Body of pancreas (tissue), 4 donors: Measurements from ENCODE around the gene HSP90AB1. TPM values are rescaled to one million over a fixed set of nuclear protein-coding genes. Genes with fewer than 3 reads are reported as not detected.
A peak's percentile ranks its signal among the peaks of the same experiment; 100 is the strongest.

Experiments used
- ATAC-seq: fragments of 150-250 bp; one replicate; pipeline ENCODE4 v1.9.1; 2016
- DNase-seq, 4 donors: peaks; one replicate each; pipeline ENCODE4 v3.0.0-alpha.2; 2019
- H3K27ac ChIP-seq, 4 donors: fragments of 200-600 bp; sonication (generic); 1 replicate in 3 of 4; 2 replicates in 1 of 4; pipeline versions ENCODE4 v1.5.1 to v1.6.1; 2016 to 2019; ENCODE audit warnings: mild to moderate bottlenecking in 1 of 4, mixed read lengths in 1 of 4, moderate library complexity in 1 of 4
- H3K27me3 ChIP-seq, 2 donors: fragments of 200-600 bp; sonication (generic); one replicate each; pipeline ENCODE4 v1.6.0; 2016; ENCODE audit warnings: mild to moderate bottlenecking in 1 of 2
- H3K36me3 ChIP-seq, 2 donors: fragments of 200-600 bp; sonication (generic); replicated peaks in 1 of 2; 2 replicates each; pipeline ENCODE4 v1.5.1; 2016; ENCODE audit warnings: low read depth in 2 of 2; ENCODE audit not compliant: insufficient read depth in 1 of 2
- H3K4me1 ChIP-seq: fragments of 200-600 bp; sonication (generic); one replicate; pipeline ENCODE4 v1.6.0; 2016
- H3K4me3 ChIP-seq, 2 donors: fragments of 200-600 bp; sonication (generic); 1 replicate in 1 of 2; 2 replicates in 1 of 2; pipeline ENCODE4 v1.5.1; 2016 to 2019
- H3K9me3 ChIP-seq, 3 donors: fragments of 200-600 bp; sonication (generic); 1 replicate in 2 of 3; 2 replicates in 1 of 3; pipeline ENCODE4 v1.5.1; 2016
- CTCF ChIP-seq, 7 experiments: fragments of 450-650 bp in 4 of 7; fragments of 200-600 bp in 3 of 7; sonication (generic) in 3 of 7; IDR thresholded peaks; one replicate each; pipeline ENCODE4 v1.5.1; 2016 to 2019; ENCODE audit warnings: antibody characterized with exemption in 7 of 7
- POLR2A ChIP-seq, 3 donors: fragments of 450-650 bp; IDR thresholded peaks; one replicate each; pipeline ENCODE4 v1.6.1; 2016; ENCODE audit warnings: antibody characterized with exemption in 3 of 3, mild to moderate bottlenecking in 2 of 3
- WGBS, 2 donors: methylation state at CpG; one replicate each; pipeline ENCODE4 v1.1.5; 2017; 5-methylcytosine and 5-hydroxymethylcytosine counted together
- intact Hi-C: fragments of 100-400 bp; cut with DNase I; formaldehyde crosslinking; loops from one replicate; pipeline ENCODE4 v1.15.1; 2023
- total RNA-seq, 2 donors: library from RNA; depleted of rRNA; stranded (reverse); fragments of >200 nt; gene quantifications; one replicate each; pipeline ENCODE4 v1.1.0, GENCODE V29; 2016

HSP90AB1 gene
- total RNA-seq, 2 donors from 2014 or later: 269 to 441 TPM

- intact Hi-C loops: no loop called here
- DNase-seq: peak in 3 of 4 donors; percentile 47 to 72 (median 61)
- WGBS, 2 donors: 38 to 44% methylated on average over 9 of the region's 9 CpGs
- ATAC-seq: peak; percentile 57
- TF ChIP-seq POLR2A (IDR thresholded peaks at IDR 0.05): peak in 2 of 3 donors; percentile 87 to 90
- TF ChIP-seq CTCF (IDR thresholded peaks at IDR 0.05): no peak
- Histone ChIP-seq H3K4me1 (peaks cover 34% of the 10 kb centered on the region), H3K36me3 (no peaks in the 10 kb centered on the region), H3K27ac (peak overlapping the region in 3 of 4 donors; percentile 83 to 90 (median 87)), H3K4me3 (no peak overlapping the region), H3K9me3 (no peaks in the 10 kb centered on the region), H3K27me3 (no peaks in the 10 kb centered on the region)
Measured at GRCh38 chr6:44263354-44264100, 16.6 kb downstream of the HSP90AB1 start.

GRCh38 chr6:44264154-44265006, 17.5 kb downstream of the HSP90AB1 start:
- peak; percentile 7 for ATAC-seq
- no peaks in the 10 kb centered on the region for H3K36me3 ChIP-seq
- H3K4me1 ChIP-seq: peaks cover 34% of the 10 kb centered on the region
- intact Hi-C loops: no loop called here
- H3K4me3 ChIP-seq: peak overlapping the region; percentile 28 to 79
- DNase-seq: peak in 1 of 4 donors; percentile 53
- peak overlapping the region; percentile 42 to 90 (median 85) for H3K27ac ChIP-seq
- TF ChIP-seq POLR2A (IDR thresholded peaks at IDR 0.05) (no peak), CTCF (IDR thresholded peaks at IDR 0.05) (no peak)
- no peaks in the 10 kb centered on the region for H3K9me3 ChIP-seq
- WGBS, 2 donors: 6 to 16% methylated on average over 7 to 13 of the region's 13 CpGs
- H3K27me3 ChIP-seq: no peaks in the 10 kb centered on the region

GRCh38 chr6:44265007-44265721, 18.3 kb downstream of the HSP90AB1 start, which contains the start of gene NFKBIE:
TSS of gene NFKBIE (minus strand) at chr6:44265551. CDS start at chr6:44265346, 205 bp downstream.
- TF ChIP-seq POLR2A (IDR thresholded peaks at IDR 0.05) (peak; percentile 74 to 87 (median 86)), CTCF (IDR thresholded peaks at IDR 0.05) (peak in 4 of 7 experiments; percentile 4 to 34 (median 30))
- Histone ChIP-seq H3K9me3 (no peaks in the 10 kb centered on the region), H3K4me3 (peak within 1 kb of the TSS; percentile 28 to 79), H3K36me3 (no peaks in the 10 kb centered on the region), H3K4me1 (peaks cover 34% of the 10 kb centered on the region), H3K27me3 (peaks cover 0 to 4% of the 10 kb centered on the region in 2 donors), H3K27ac (peak within 1 kb of the TSS; percentile 42 to 90 (median 85))
- intact Hi-C loops: no loop called here
- DNase-seq (peak; percentile 95 to 99 (median 97)), ATAC-seq (peak; percentile 86)
- WGBS, 2 donors: 0% methylated on average over 26 to 71 of the region's 72 CpGs

- intact Hi-C loops: no loop called here
- Histone ChIP-seq H3K27ac (peak overlapping the region in 3 of 4 donors; percentile 83 to 90 (median 87)), H3K27me3 (peaks cover 0 to 4% of the 10 kb centered on the region in 2 donors), H3K36me3 (no peaks in the 10 kb centered on the region), H3K9me3 (no peaks in the 10 kb centered on the region), H3K4me1 (peaks cover 34% of the 10 kb centered on the region), H3K4me3 (no peak overlapping the region)
- WGBS, 2 donors: 61 to 62% methylated on average over 17 of the region's 17 CpGs
- no peak for DNase-seq
- TF ChIP-seq CTCF (IDR thresholded peaks at IDR 0.05): no peak
- no peak for TF ChIP-seq POLR2A (IDR thresholded peaks at IDR 0.05)
- no peak for ATAC-seq
Measured at GRCh38 chr6:44265722-44266233, 18.9 kb downstream of the HSP90AB1 start.
